ENCODE data around the gene MRPL1. TPM values are rescaled to one million over a fixed set of nuclear protein-coding genes. Genes with fewer than 3 reads are reported as not detected.

Gene MRPL1
- total RNA-seq, 2 experiments from 2014 or later, result 22.6 to 37.4 TPM

DNA sequence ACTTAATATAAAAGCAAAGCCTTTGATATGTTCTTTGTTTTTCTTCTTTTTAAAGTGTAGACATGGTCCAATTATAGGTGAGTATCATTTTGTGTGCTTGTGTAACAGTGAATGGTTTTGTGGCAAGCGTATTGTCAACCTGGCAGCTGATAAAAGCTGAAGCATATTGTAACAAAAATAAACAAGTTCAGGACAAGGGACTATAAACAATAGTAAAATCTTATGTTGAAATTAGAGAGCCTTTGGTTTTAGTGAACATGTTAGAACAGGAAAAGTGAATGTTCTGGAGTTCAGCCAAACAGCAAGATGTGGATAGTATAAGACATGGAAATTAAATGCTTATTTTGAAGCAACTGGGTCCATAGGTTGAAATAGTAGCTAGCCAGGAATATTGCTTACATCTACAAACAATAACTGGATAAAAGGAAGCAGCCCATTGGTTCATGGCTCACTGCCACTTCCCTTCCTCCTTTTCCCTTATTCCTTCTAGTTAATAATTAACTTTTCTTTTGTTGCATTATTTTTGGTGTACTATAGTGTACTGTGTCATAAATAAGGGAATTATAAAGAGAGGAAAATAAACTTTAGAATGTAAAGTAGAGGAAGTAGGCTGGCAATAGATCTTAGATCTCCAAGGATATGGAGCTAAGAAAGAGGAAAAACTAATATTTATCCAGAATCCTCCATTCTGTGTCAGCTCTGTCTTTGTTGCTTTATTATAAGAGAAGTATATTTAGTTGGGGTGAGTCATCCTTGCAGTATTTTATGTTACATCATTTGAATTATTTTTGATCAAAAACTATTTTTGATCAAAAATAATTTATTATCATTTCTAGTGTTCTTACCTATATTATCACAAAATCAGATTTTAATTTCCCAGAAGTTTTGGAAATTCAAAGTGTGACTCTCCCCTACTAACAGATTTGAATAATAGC lies 65.6 kb downstream of the MRPL1 start:
- Histone ChIP-seq H4K20me1 (ENCODE audit: insufficient read depth, low read length) (no peaks in the 10 kb centered on the region), H3K36me3 (ENCODE audit: insufficient read depth, low read length) (peaks cover 53% of the 10 kb centered on the region), H3K4me2 (ENCODE audit: low read length) (no peak overlapping the region), H3K27ac (ENCODE audit: low read depth, low read length, poor library complexity, severe bottlenecking) (no peak overlapping the region), H3K9me2 (ENCODE audit: insufficient read depth, low read length) (no peaks in the 10 kb centered on the region), H3K4me1 (ENCODE audit: insufficient read depth, low read length, poor library complexity, severe bottlenecking) (no peaks in the 10 kb centered on the region), H3K9me3 (ENCODE audit: low read length) (no peaks in the 10 kb centered on the region; the same call in 1 of the 2 replicates), H3K4me3 (ENCODE audit: low read depth, low read length, poor library complexity, severe bottlenecking) (no peak overlapping the region), H3K79me2 (ENCODE audit: insufficient read depth, low read depth, low read length) (no peaks in the 10 kb centered on the region), H2AFZ (ENCODE audit: low read length) (no peak overlapping the region)
- no peak for DNase-seq (ENCODE audit: low spot score)
- no TSS peak for BruUV-seq (replicated peaks)
- TF ChIP-seq CTCF (conservative IDR thresholded peaks at IDR 0.05; ENCODE audit: low read length) (no peak), EZH2phosphoT487 (IDR thresholded peaks at IDR 0.05; ENCODE audit: borderline replicate concordance, low read depth, low read length) (no peak)
- POLR2A ChIA-PET, result interaction anchor here (0.7 to 1.8 kb wide), 4 partner anchors 9 to 66 kb away, joined by 3 to 7 read pairs (median 4); no protein-coding TSS in a partner anchor
- CTCF ChIA-PET (ENCODE audit: unreplicated experiment), result no interaction called here
- intact Hi-C loops (cut with micrococcal nuclease; ENCODE audit: unreplicated experiment), result no loop called here

DNA sequence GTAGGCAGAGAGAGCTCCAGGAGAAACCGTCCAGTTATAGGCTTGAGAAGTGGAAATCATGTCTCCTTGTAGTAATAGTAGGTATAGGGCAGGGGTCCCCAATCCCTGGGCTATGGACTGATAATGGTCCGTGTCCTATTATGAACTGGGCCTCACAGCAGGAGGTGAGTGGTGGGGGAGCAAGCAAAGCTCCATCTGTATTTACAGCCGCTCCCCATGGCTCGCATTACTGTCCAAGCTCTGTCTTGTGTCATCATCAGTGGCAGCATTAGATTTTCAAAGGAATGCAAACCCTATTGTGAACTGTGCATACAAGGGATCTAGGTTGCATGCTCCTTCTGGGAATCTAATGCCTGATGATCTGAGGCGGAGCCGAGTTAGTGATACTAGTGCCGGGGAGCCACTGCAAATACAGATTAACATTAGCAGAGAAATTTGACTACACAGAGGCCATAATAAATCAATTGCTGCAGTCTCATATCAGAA lies 67.6 kb downstream of the MRPL1 start:
- TF ChIP-seq CTCF (conservative IDR thresholded peaks at IDR 0.05; ENCODE audit: low read length), result no peak
- TF ChIP-seq EZH2phosphoT487 (IDR thresholded peaks at IDR 0.05; ENCODE audit: borderline replicate concordance, low read depth, low read length), result no peak
- ChIA-PET POLR2A (interaction anchor here (0.6 to 1.6 kb wide), 3 partner anchors 14 to 482 kb away, joined by 4 to 6 read pairs (median 5); no protein-coding TSS in a partner anchor), CTCF (ENCODE audit: unreplicated experiment) (no interaction called here)
- Histone ChIP-seq H3K4me1 (ENCODE audit: insufficient read depth, low read length, poor library complexity, severe bottlenecking) (no peaks in the 10 kb centered on the region), H3K36me3 (ENCODE audit: insufficient read depth, low read length) (peaks cover 50% of the 10 kb centered on the region), H3K9me3 (ENCODE audit: low read length) (no peaks in the 10 kb centered on the region; the same call in 1 of the 2 replicates), H3K4me2 (ENCODE audit: low read length) (no peak overlapping the region), H4K20me1 (ENCODE audit: insufficient read depth, low read length) (no peaks in the 10 kb centered on the region), H2AFZ (ENCODE audit: low read length) (no peak overlapping the region), H3K4me3 (ENCODE audit: low read depth, low read length, poor library complexity, severe bottlenecking) (no peak overlapping the region), H3K9me2 (ENCODE audit: insufficient read depth, low read length) (no peaks in the 10 kb centered on the region), H3K27ac (ENCODE audit: low read depth, low read length, poor library complexity, severe bottlenecking) (no peak overlapping the region), H3K79me2 (ENCODE audit: insufficient read depth, low read depth, low read length) (no peaks in the 10 kb centered on the region)
- no TSS peak for BruUV-seq (replicated peaks)
- intact Hi-C loops (cut with micrococcal nuclease; ENCODE audit: unreplicated experiment), result no loop called here
- no peak for DNase-seq (ENCODE audit: low spot score)
